Measurements from ENCODE around the gene UXS1.

DNA sequence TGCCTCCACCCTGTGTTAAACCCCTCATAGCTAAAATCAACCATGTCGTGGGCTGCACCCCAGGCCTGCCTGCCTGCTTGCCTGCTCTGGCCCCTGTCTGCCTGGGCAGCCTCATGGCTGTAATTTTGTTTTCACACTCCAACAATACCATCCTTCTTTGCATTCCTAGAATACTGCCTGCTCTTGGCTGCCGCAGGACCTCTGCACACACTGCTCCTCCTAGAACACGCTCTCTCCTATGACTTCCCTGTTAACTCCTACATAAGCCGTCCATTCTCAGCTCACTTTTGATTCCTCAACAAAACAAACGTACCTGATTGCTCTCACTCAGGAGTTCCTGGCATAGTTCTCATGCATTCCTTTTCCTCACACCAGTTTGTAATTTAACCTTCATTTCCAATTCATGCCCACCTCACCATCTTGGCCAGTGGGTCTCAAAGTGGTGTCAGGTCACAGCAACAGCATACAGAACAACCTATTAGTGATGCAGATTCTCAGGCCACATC, 2.5 kb downstream of the UXS1 start:
- TF ChIP-seq CTCF (IDR thresholded peaks at IDR 0.05) (no peak), POLR2A (IDR thresholded peaks at IDR 0.05) (no peak)

Data from heart left ventricle (tissue), 13 donors.